Left forelimb (tissue), 1 donor: Measurements from ENCODE around the gene TMEM217.
"Not testable (repeated sequence)": the region's sequence is repeated elsewhere in the genome, so short reads cannot be mapped to it uniquely, and the experiment has no call there.

Source experiments
- DNase-seq: peaks from one replicate; pipeline ENCODE4 v3.0.0-alpha.2; 2018; ENCODE audit warnings: low spot score

Gene TMEM217

DNA sequence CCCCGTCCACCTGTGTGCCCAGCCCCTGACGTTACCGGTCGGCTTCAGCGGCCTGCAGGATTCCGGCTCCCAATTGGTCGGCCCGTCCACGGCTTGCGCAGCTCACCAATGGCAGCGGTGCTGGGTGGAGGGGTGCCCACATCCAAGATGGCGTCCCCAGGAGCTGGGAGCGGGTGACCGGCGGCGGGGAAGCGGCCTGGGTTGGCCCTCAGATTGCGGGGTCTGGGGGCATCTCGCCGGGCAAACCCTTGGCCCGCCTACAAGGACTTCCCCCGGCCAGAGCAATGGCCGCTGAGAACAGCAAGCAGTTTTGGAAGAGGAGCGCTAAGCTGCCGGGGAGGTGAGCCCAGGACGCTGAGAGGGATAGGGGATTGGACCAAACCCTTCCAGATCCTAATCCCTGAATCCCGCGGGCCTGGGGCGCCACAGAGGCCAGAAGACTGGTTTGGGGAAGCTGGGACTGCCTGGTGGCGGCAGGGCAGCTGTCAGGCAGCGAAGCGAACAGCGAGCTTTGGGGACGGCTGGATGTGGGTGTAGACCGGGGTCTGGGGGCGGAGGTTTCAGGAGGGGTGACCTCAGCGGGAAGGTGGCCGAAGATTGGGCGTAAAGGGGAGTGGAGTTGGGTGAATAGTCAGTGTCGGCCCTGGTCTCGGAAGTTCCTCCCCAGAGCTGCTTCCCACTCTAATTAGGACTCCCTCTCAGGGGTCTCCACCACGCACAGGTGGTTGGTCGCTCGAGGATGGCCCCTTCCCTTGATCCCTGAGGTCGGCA is at the start of gene TMEM217, which contains the start of gene TBC1D22B:
TSS of gene TMEM217 (minus strand) at position 511 of the 771 bp plus-strand sequence. CDS start 39,114 bp downstream, outside the sequence.
TSS of gene TBC1D22B (plus strand) at position 139 of the 771 bp plus-strand sequence. CDS start at position 285, 146 bp downstream.
- DNase-seq: peak; percentile 92

DNA sequence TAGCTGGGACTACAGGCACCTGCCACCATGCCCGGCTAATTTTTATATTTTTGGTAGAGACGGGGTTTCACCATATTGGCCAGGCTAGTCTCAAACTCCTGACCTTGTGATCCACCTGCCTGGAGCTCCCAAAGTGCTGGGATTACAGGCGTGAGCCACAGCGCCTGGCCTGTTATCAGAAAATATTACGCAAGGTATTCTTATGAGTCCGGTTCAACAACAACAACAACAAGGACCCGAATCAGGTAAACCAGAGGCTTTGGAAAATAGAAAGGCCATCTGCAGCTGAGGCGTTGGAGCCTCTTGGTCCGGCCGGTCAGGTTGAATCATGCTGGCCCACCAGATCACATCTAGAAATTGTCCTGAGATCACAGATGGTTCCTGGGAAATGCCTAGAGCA is 49.5 kb upstream of the TMEM217 start:
- DNase-seq: not testable (repeated sequence)

DNA sequence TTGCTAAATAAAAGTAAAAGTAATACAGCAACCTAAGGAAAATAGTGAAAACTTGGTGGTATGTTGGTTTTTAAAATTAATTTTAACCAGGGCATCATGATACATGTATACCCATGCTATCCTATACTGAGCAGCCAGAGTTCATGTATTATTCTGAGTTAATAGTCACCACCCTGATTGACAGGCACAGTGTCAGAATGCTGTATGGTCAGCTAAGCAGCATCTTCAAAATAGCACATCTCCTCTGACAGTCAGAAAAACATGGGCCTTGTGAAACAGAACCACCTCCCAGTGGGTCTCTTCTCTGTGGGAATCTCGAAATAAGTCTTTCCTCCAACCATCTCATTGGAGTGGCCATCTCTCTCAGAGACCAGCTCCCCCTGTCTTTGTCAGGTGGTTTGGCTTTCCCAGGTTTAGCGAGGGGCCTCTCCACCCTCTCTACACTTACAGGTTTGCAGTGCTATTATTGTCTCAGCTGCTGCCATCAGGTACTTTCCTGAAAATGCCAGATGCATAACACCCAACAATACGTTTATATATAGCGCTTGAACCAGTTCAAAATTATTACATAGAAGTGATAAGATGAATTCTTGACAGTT is 48.8 kb upstream of the TMEM217 start:
- no peak for DNase-seq

DNA sequence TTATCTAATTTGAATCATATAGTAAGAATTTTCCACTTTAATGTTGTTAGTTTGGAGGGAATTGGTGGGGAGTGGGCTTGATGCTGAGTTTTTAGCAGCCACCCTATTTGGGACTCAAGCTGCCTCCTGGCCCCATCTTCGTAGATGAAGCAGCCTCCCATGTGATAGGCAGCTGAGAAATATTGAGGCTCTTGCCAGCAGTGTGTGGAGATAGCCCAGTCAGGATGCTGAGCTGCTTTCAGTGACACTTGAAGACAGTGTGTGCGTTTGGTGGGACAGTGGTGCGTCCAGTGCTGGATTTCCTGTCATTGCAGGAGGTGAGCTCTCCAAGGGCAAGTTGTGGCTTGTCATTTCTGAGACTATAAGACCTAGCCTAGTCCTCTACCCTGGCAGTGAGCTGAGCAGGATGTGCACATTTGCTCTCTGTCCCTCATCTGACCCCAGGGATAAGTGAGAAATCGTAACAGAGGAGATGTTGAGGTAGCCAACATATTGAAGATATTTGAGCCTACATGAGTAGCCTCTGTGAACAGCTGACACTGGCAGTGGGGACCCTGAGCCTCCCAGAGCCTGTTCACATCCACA is 48.0 kb upstream of the TMEM217 start:
- no peak for DNase-seq

DNA sequence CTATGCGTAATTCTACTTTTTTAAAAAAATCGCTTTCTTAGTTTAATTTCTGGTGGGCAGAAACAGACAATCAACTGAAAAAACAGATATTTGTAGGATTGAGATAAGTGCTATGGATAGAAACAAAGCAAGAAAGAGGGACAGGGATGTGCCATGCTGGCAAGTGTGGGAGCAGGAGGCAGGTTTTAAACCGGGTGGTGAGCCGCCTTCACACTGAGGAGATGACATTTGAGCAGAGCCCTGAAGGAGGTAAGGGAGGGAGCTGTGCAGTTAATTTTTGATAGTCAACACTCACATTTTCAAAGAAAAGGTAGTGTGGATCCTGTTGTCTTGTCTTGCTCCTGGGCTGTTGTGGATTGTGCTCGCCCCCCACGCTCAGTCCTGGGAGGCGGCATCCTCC is 46.8 kb upstream of the TMEM217 start:
- no peak for DNase-seq

DNA sequence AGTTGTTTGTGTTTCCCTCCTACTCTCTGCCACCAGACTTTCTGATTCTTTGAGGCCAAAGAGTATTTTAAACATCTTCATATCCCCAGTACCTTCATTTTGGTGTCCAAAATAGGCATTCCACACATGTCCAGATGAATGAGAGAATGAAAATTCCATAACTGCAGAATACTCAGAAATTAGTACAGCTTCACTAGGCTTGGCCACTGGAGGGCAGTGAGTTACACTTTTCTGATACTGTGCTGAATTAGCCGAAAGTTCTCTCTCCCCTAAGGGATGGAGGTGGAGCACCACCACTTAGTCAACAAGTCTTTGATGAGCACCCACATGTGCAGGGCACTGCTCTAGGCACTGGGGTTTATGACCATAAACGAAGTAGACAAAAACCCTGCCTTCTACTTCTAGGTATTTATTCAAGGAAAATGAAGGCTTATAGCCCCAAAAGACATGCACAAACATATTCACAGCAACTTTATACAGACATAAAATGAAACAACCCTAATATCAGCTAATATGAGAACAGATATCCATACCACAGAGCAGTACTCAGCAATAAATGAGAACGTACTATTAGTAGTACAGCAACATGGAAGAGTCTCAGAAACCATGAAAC is 46.1 kb upstream of the TMEM217 start:
- DNase-seq: no peak

DNA sequence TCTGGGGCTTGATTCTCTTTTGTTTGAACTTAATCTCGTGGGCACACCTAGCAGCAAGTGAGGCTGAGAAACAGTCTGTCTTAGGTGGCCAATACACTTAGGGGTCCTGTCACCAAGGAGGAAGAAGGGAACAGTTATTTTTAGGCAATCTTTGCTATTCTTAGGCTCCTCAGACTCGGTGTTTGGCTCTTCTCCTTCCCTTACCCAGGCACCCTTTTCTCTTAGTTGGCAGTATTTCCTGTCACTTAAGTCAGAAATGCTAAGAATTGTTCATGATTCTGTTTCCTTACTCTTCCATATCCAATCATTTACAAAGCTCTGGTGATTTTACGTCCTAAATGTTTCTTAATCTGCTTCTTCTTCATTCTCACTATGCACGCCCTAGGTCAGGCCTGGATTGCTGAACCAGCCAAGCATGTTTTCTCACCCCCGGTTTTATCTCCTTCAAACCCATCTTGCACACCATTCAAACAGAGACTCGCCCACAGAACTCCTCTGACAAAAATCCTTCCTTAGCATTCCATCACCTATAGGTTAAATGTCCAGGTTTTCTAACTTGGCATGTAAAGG is 45.2 kb upstream of the TMEM217 start:
- no peak for DNase-seq

DNA sequence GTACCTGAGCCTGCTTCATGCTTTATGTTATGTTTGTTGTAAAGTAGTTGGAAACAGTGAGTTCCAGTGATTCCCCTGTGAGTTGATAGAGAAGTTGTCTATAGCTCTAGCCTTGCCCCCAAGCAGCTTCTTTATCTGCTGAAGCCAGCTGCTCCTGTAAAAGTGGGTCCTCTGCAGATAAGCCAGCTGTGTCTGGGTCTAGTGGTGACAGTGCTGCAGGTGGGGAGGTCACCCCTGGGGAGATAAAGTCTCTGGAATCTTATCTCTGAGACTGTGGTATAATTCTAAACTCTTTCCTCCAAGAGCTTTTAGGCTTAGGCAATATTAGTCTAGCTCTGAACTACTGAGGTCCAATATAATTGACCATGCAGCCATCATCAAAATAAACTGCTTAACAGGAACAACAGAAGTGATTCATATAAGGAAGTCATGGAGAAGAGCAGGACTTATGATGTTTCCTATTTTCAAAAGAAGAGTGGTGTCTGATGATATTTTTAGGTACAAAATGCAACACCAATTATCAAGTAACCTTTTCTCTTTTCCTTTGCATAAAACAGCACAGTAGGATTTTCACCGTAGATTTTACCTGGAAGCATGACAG is 44.2 kb upstream of the TMEM217 start:
- no peak for DNase-seq

DNA sequence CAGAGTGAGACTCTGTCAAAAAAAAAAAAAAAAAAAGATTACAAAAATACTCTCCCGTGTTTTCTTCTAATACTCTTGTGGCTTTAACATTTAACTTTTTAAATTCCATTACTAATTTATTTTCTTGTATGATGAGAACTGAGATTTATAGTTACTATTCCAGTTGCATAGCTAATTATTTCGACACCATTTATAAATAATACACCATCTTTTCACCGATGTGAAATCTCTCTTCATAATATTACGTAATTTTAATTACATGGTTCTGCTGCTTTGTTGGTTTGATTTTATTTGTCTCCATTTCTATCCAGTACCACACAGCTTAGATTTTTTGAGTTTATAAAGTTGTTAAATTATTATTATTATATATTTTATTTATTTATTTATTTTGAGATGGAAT is 42.0 kb upstream of the TMEM217 start:
- DNase-seq: no peak

DNA sequence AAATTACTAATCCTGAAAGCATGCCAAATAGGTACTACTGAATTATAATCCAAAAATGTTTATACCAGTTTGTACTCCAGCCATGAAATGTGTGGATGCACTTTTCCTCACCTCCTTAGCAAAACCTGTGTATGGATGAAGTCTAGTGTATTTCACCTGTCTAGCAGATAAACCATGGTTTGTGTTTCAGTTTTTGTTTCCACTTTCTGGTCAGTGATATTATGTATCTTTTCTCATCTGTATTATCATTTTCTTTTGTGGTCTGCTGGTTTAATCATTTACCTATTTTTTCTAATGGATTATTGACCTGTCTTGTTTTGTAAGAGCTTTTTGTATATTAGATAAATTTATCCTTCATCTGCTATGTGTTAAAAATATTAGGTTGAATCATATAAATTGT is 41.0 kb upstream of the TMEM217 start:
- DNase-seq: no peak

DNA sequence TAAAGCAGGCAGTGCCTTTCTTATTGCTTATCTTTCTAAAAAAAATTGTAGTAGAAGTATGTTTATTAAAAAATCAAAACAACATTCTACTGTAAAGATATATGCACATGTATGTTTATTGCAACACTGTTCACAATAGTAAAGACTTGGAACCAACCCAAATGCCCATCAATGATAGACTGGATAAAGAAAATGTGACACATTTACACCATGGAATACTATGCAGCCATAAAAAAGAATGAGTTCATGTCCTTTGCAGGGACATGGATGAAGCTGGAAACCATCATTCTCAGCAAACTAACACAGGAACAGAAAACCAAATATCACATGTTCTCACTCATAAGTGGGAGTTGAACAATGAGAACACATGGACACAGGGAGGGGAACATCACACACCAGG is 39.7 kb upstream of the TMEM217 start:
- DNase-seq: not testable (repeated sequence)

DNA sequence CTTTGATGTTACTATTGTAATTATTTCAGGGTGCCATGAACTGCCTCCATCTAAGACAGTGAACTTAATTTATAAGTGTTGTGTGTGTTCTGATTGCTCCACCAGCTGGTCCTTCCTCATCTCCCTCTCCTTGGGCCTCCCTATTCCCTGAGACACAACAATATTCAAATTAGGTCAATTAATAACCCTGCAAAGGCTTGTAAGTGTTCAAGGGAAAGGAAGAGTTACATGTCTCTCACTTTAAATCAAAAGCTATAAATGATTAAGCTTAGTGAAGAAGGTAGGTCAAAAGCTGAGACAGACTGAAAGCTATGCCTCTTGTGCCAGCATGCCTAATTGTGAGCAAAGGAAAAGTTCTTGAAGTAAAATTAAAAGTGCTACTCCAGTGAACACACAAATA is 35.5 kb upstream of the TMEM217 start:
- no peak for DNase-seq

DNA sequence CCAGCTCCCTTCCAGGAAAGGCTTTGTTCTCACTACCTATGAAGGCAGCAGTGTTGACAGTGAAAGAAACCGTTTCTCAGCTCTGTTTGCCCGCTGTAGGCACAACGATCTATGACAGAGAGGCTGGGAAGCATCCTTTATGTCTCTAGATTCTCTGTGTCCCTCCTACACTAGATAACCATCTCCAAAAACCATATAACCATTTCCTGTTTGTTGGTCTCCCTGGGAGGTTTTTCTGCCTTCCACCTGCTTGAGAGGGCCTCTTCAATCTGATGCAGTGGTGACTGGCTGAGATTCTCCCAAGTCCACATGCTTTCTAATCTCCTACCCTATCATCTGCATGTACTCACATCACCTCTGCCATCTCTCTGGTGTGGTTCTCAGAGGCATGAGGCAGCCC is 32.0 kb upstream of the TMEM217 start:
- no peak for DNase-seq

DNA sequence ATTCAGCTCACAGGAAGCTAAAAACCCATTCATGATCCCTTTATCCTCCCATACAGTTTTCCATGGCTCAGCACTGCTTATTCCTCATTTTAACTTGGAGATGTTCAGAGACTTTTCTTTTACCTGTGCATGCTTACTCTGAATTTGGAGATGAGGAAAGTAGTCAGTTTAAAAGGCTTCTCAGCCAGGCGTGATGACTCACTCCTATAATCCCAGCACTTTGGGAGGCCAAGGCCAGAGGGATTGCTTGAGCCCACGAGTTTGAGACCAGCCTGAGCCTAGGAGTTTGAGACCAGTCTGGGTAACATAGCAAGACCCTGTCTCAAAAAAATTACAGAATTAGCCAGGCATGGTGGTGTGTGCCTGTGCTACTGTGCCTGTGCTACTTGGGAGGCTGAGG is 30.3 kb upstream of the TMEM217 start:
- DNase-seq: no peak

DNA sequence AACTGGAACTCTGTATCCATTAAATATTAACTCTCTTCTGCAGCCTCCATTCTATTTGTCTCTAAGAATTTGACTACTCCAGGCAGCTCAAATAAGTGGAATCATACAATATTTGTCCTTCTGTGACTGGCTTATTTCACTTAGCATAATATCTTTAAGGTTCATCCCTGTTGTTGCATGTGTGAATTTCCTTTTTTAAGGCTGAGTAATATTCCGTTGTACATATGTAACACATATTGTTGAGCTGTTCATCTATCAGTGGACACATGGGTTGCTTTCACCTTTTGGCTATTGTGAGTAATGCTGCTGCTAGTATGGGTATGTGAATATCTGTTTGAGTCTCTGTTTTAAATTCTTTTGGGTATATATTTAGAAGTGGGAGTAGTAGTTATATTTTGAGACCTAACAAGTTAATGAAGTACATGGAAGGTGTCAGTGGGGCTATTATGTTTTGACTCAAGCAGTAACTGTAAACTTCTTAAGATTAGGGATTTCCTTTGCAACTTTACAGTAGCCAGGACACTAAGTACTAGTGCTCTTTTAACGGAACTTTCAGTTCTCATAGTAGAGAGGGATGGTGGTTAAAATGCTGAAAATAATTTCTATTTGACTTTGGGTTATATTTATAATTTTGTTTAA is 29.7 kb upstream of the TMEM217 start:
- no peak for DNase-seq

DNA sequence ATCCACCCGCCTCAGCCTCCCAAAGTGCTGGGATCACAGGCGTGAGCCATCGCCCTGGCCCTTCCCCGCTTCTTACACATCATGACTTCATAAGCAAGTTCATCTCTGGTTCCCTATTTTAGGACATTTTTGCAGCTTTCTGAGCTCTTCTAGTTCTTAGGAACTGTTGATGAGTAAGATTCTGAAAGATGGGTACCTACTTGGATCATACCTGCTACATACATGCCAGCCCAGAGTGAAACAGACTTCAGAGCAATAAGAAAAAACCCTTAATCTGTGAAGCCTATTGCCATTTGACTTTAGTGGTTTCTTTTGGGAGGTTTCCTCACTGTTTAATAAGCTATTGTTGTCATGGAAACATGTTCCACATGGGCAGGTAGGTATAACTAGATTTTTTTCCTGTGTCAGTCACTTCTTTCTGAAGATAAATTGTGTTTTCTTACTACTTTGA is 27.9 kb upstream of the TMEM217 start:
- DNase-seq: no peak

DNA sequence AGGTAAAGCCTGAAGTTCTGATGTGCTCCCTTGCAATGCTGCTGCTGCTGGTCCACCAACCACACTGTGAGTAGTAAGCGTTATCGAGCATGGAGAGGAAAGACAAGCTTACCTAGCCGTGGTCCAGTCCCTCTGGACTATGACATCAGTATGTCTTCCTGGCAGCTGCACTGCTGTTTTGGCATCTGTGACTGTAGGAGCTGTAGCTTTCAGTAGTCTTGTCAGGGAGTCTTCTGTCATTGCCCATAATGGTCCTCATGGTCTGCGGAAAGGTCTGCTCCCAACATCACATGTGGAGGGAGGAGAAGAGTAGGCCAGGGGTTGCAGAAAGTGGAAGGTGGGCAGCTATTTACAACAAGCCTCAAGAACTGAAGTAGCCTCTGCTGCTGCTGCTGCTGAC is 26.8 kb upstream of the TMEM217 start:
- DNase-seq: no peak

DNA sequence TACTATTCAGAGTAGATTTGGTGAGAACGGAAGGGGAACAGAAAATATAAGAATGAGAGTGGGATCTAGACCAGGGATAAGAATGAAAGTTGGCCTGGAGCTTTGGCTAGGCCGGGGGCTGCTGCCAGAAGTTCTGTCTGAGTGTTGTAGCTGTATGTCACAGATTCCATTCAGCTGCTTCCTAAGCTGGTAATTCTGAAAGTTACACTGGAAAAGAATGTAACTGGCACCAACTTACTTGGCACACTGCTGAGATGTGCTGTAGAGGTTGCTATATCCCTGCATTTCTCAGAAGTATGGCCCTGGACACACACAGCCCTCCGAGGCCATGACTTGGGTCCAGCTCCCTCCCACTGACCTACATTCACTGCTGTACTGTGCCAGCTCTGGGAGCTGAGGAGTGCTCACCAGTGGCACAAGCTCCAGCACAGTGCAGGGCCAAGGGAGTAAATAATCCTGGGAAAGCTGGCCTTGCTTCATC is 25.8 kb upstream of the TMEM217 start:
- peak; percentile 72 for DNase-seq

DNA sequence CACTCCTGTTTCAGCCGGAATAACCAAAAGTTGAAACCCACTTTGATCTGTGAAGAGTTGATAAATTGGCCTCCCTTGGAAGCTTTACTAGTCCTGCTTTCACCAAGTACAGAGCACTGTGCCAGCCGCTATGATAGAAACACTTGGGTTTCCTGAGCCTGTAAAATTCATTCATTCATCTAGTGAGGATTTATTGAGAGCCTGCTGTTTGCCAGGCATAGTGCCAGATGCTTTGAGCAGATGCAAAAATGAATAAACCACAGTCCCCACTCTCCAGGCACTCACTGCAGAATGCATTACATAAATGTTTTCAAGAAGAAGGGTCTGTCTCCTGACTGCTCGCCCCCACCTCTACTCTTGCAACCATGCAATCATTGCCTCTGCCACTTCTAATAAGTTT is 25.3 kb upstream of the TMEM217 start:
- DNase-seq: no peak

DNA sequence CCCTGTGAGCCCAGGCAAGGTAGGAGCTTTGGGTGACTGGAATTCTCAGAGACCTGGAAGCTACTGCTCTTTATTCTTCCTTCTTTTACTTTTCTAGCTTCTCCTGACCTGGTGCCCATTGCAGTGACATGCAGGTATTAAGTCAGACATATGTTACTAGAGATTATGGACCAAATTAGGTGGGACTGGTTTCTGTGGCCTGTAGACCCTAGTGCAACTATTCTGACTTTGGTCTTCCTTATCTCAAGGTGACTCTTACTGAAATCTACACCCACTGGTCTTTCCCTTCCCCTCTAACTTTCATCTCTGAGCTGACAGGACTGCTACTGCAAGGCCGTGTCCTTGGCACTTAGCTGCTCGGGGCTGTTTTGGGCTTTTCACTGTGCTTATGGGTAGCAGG is 24.4 kb upstream of the TMEM217 start:
- no peak for DNase-seq

DNA sequence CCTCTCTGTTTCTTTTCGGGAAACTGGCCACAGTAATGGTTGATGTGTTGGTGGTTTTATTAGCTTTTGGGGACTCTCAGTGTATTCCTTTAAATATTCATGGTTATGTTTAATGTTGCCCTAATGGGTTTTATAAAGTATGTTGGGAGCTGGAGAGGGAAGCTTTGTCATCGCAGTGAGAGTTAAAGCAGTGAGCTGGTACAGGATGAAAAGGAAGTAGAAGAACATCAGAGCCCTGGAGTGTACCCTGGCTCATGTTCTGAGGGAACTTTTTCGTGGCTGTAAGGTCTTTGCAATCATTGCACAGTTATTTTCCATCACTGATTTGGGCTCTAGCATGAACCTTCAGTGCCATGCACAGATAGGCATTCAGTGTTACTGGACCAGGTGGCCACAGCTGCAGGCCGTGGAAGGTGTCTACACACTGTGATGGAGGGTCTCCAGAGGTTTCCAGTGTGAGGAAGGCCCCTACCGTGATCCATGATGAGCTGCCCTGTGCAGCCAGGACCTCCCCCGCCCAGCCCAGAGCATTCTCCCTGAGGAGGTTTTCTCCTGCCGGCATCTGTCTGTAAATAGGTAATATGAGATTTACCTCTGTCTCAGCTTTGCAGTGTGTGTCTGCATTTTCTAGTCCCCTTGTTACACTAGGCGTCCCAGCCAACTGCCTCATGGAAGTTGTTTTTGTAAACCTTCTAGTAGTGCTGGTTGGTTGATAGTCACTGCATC is 22.4 kb upstream of the TMEM217 start:
- no peak for DNase-seq
